NCI-H82 treated with DMSO at 0.1 percent for 48 hours (cell line): Measurements from ENCODE around the gene PLA2G4B.
A peak's percentile ranks its signal among the peaks of the same experiment; 100 is the strongest.

Experiments used
- DNase-seq: peaks from one replicate; lab custom pipeline; 2025; ENCODE audit not compliant: unreplicated experiment; lab: John Stamatoyannopoulos, UW

Gene PLA2G4B

GRCh38 chr15:41885321-41885720, 46.7 kb downstream of the PLA2G4B start:
- no peak for DNase-seq

- DNase-seq = no peak
These were observed 47.2 kb downstream of the PLA2G4B start for GRCh38 chr15:41885841-41886240.

- DNase-seq = peak; percentile 79
These were observed 48.1 kb downstream of the PLA2G4B start for GRCh38 chr15:41886741-41887140.

GRCh38 chr15:41887161-41887560, 48.5 kb downstream of the PLA2G4B start:
- DNase-seq = no peak

GRCh38 chr15:41887893-41888292, 49.2 kb downstream of the PLA2G4B start:
- no peak for DNase-seq

GRCh38 chr15:41888662-41889253, 50.1 kb downstream of the PLA2G4B start:
- no peak for DNase-seq

- DNase-seq = no peak
These were observed 51.5 kb downstream of the PLA2G4B start for GRCh38 chr15:41890050-41890690.

GRCh38 chr15:41891226-41891625, 52.6 kb downstream of the PLA2G4B start:
- DNase-seq = no peak

GRCh38 chr15:41891946-41892345, 53.3 kb downstream of the PLA2G4B start:
- no peak for DNase-seq

GRCh38 chr15:41892621-41893421, 54.2 kb downstream of the PLA2G4B start:
- DNase-seq = no peak

- DNase-seq = no peak
These were observed 55.0 kb downstream of the PLA2G4B start, which contains the start of gene SPTBN5 for GRCh38 chr15:41893422-41894250. SPTBN5 (minus strand) TSS chr15:41894053; CDS start chr15:41893497, 556 bp downstream.

- DNase-seq = no peak
These were observed 55.7 kb downstream of the PLA2G4B start for GRCh38 chr15:41894251-41894790.

- DNase-seq = no peak
These were observed 56.3 kb downstream of the PLA2G4B start for GRCh38 chr15:41894791-41895463.

- DNase-seq = no peak
These were observed 56.8 kb downstream of the PLA2G4B start for GRCh38 chr15:41895491-41895890.

- DNase-seq = no peak
These were observed 57.3 kb downstream of the PLA2G4B start for GRCh38 chr15:41895957-41896356.

- DNase-seq = no peak
These were observed 57.9 kb downstream of the PLA2G4B start for GRCh38 chr15:41896566-41896965.

- no peak for DNase-seq
These were observed 58.7 kb downstream of the PLA2G4B start for GRCh38 chr15:41897363-41897799.
